NOMO-1 treated with dmso at 0.1 percent for 144 hours (cell line): ENCODE results near the gene IFT57.

Experiments used
- DNase-seq: peaks from one replicate; lab custom pipeline; 2025; ENCODE audit not compliant: unreplicated experiment; lab: John Stamatoyannopoulos, UW

Gene IFT57

GRCh38 chr3:108127301-108127988 lies 94.8 kb downstream of the IFT57 start:
- DNase-seq = no peak

- no peak for DNase-seq
Observed at GRCh38 chr3:108126348-108126747, 95.9 kb downstream of the IFT57 start.

GRCh38 chr3:108125550-108126071 lies 96.6 kb downstream of the IFT57 start:
- DNase-seq = no peak

- DNase-seq = no peak
Observed at GRCh38 chr3:108125153-108125543, 97.1 kb downstream of the IFT57 start.

- peak; percentile 62 for DNase-seq
Observed at GRCh38 chr3:108124337-108125152, 97.7 kb downstream of the IFT57 start.

GRCh38 chr3:108123326-108123725 lies 98.9 kb downstream of the IFT57 start:
- DNase-seq = no peak

GRCh38 chr3:108122276-108122675 lies 99.9 kb downstream of the IFT57 start:
- no peak for DNase-seq

- no peak for DNase-seq
Observed at GRCh38 chr3:108119398-108120104, 102.7 kb downstream of the IFT57 start.

- DNase-seq = no peak
Observed at GRCh38 chr3:108118038-108118768, 104.0 kb downstream of the IFT57 start.

- DNase-seq = no peak
Observed at GRCh38 chr3:108117241-108117775, 104.9 kb downstream of the IFT57 start.

- DNase-seq = no peak
Observed at GRCh38 chr3:108114423-108115065, 107.7 kb downstream of the IFT57 start.

- no peak for DNase-seq
Observed at GRCh38 chr3:108113975-108114374, 108.2 kb downstream of the IFT57 start.

- DNase-seq = no peak
Observed at GRCh38 chr3:108110934-108111333, 111.3 kb downstream of the IFT57 start.
